ENCODE results near the gene SLAIN1.

DNA sequence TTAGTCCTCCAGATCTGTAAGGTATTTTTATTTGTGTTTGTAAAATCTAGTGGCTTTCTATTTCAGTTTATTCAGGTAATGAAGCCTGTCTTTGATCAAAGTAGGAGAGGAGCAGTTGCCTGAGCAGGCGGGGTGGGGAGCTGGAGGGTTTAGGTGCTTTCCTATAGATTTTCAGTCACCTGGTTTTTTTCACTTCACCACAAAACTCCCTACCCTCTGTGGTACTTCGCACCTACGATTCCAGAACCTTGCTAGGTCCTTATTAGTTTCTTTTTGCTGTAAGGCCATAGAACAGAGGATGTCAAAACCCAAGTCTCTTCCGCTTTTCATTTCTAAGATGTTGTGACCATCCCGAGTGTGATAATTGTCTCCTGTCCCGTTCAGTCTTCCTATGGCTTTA, 26.6 kb downstream of the SLAIN1 start:
- TF ChIP-seq CTCF (IDR thresholded peaks at IDR 0.05): no peak
- no peak for TF ChIP-seq POLR2A (IDR thresholded peaks at IDR 0.05)
